Measurements from ENCODE around the gene PPCS. TPM values are rescaled to one million over a fixed set of nuclear protein-coding genes. Genes with fewer than 3 reads are reported as not detected.

Gene PPCS
- total RNA-seq, 1 donor from 2014 or later: 45.7 TPM

Other genes with a start within 250 kb of the PPCS start
- gene FOXJ3, start 121.3 kb upstream of the PPCS start, total RNA-seq: 13.7 TPM
- 0.25 TPM for gene RIMKLA, start 75.8 kb upstream of the PPCS start, total RNA-seq
- 3.9 TPM for gene ZMYND12, start 521 bp upstream of the PPCS start, total RNA-seq
- gene CCDC30, start 6.7 kb downstream of the PPCS start, total RNA-seq: 1.7 TPM
- gene PPIH, start 201.9 kb downstream of the PPCS start, total RNA-seq: 7.7 TPM
- 183 TPM for gene YBX1, start 225.9 kb downstream of the PPCS start, total RNA-seq

All from left lobe of liver (tissue), 1 donor.